H9 (cell line): ENCODE results near the gene CA5A. TPM values are rescaled to one million over a fixed set of nuclear protein-coding genes. Genes with fewer than 3 reads are reported as not detected.
A peak's percentile ranks its signal among the peaks of the same experiment; 100 is the strongest.

Experiments used
- DNase-seq: peaks from one replicate; pipeline ENCODE4 v3.0.0-alpha.2; 2017
- H2AFZ ChIP-seq: one replicate; pipeline ENCODE4 v1.6.1; 2013; ENCODE audit warnings: mild to moderate bottlenecking, low read length, control low read depth, moderate library complexity
- H2AK5ac ChIP-seq: 2 replicates; pipeline ENCODE4 v1.6.1; 2013; ENCODE audit warnings: low read length, control low read depth, mixed read lengths; ENCODE audit not compliant: insufficient read length
- H2BK120ac ChIP-seq: one replicate; pipeline ENCODE4 v1.6.1; 2013; ENCODE audit warnings: low read depth, mild to moderate bottlenecking, low read length, control low read depth, inconsistent platforms; ENCODE audit not compliant: poor library complexity, severe bottlenecking
- H2BK12ac ChIP-seq: 2 replicates; pipeline ENCODE4 v1.6.1; 2013; ENCODE audit warnings: low read length, control low read depth, mixed read lengths, low read depth; ENCODE audit not compliant: insufficient read length
- H2BK15ac ChIP-seq: 2 replicates; pipeline ENCODE4 v1.6.1; 2013; ENCODE audit warnings: low read depth, low read length, control low read depth
- H2BK20ac ChIP-seq: one replicate; pipeline ENCODE4 v1.6.1; 2013; ENCODE audit warnings: low read depth, mild to moderate bottlenecking, low read length, control low read depth, inconsistent platforms; ENCODE audit not compliant: poor library complexity, severe bottlenecking
- H2BK5ac ChIP-seq: 2 replicates; pipeline ENCODE4 v1.6.1; 2013; ENCODE audit warnings: low read length, control low read depth, mixed read lengths; ENCODE audit not compliant: insufficient read length
- H3K14ac ChIP-seq: 2 replicates; pipeline ENCODE4 v1.6.1; 2013; ENCODE audit warnings: low read length, control low read depth; ENCODE audit not compliant: insufficient read depth
- H3K18ac ChIP-seq: 2 replicates; pipeline ENCODE4 v1.6.1; 2013; ENCODE audit warnings: low read depth, mild to moderate bottlenecking, mixed read lengths, low read length, control low read depth; ENCODE audit not compliant: insufficient read length
- H3K23ac ChIP-seq: 2 replicates; pipeline ENCODE4 v1.6.1; 2013; ENCODE audit warnings: low read length, control low read depth, mixed read lengths, low read depth; ENCODE audit not compliant: insufficient read length
- H3K23me2 ChIP-seq: 2 replicates; pipeline ENCODE4 v1.6.1; 2013; ENCODE audit warnings: low read depth, mild to moderate bottlenecking, mixed read lengths, low read length, control low read depth; ENCODE audit not compliant: insufficient read length, poor library complexity, severe bottlenecking
- H3K27ac ChIP-seq: 2 replicates; pipeline ENCODE4 v1.5.1; 2013; ENCODE audit warnings: low read length, control low read depth, mixed read lengths, low read depth; ENCODE audit not compliant: insufficient read length
- H3K27me3 ChIP-seq: 2 replicates; pipeline ENCODE4 v1.6.1; 2013; ENCODE audit warnings: low read length, control low read depth, inconsistent platforms; ENCODE audit not compliant: insufficient read depth
- H3K4ac ChIP-seq: 2 replicates; pipeline ENCODE4 v1.6.1; 2013; ENCODE audit warnings: low read depth, mild to moderate bottlenecking, control low read depth, inconsistent platforms, low read length, moderate library complexity
- H3K4me1 ChIP-seq: 2 replicates; pipeline ENCODE4 v1.6.1; 2013; ENCODE audit warnings: low read length, control low read depth, inconsistent platforms; ENCODE audit not compliant: insufficient read depth
- H3K4me2 ChIP-seq: 2 replicates; pipeline ENCODE4 v1.6.1; 2013; ENCODE audit warnings: low read length, control low read depth, mixed read lengths; ENCODE audit not compliant: insufficient read length, insufficient read depth
- H3K56ac ChIP-seq: 2 replicates; pipeline ENCODE4 v1.6.1; 2013; ENCODE audit warnings: low read depth, mild to moderate bottlenecking, mixed read lengths, low read length, control low read depth; ENCODE audit not compliant: insufficient read length
- H3K79me1 ChIP-seq: 2 replicates; pipeline ENCODE4 v1.6.1; 2013; ENCODE audit warnings: low read depth, mild to moderate bottlenecking, moderate library complexity, low read length, control low read depth, inconsistent platforms; ENCODE audit not compliant: insufficient read depth, poor library complexity, severe bottlenecking
- H3K79me2 ChIP-seq: 2 replicates; pipeline ENCODE4 v1.6.1; 2013; ENCODE audit warnings: low read length, control low read depth, inconsistent platforms; ENCODE audit not compliant: insufficient read depth
- H3K9ac ChIP-seq: 2 replicates; pipeline ENCODE4 v1.6.1; 2013; ENCODE audit warnings: low read length, control low read depth, mixed read lengths; ENCODE audit not compliant: insufficient read length; ENCODE audit errors: extremely low read depth
- H3K9me3 ChIP-seq: one replicate; pipeline ENCODE4 v1.6.1; 2013; ENCODE audit warnings: low read depth, low read length, inconsistent platforms; ENCODE audit not compliant: control insufficient read depth
- H3T11ph ChIP-seq: one replicate; pipeline ENCODE4 v1.6.1; 2013; ENCODE audit warnings: mild to moderate bottlenecking, low read length, control low read depth, inconsistent platforms
- H4K20me1 ChIP-seq: one replicate; pipeline ENCODE4 v1.6.1; 2013; ENCODE audit not compliant: control insufficient read depth, insufficient read length, insufficient read depth
- H4K5ac ChIP-seq: 2 replicates; pipeline ENCODE4 v1.6.1; 2013; ENCODE audit warnings: low read depth, mild to moderate bottlenecking, mixed read lengths, low read length, control low read depth; ENCODE audit not compliant: insufficient read length
- H4K8ac ChIP-seq: replicated peaks from 2 replicates; pipeline ENCODE4 v1.6.1; 2013; ENCODE audit warnings: low read length, control low read depth, mixed read lengths, low read depth; ENCODE audit not compliant: insufficient read length
- H4K91ac ChIP-seq: 2 replicates; pipeline ENCODE4 v1.6.1; 2013; ENCODE audit warnings: low read depth, mild to moderate bottlenecking, moderate library complexity, mixed read lengths, low read length, control low read depth; ENCODE audit not compliant: insufficient read length
- H3K27ac Mint-ChIP-seq, 3 experiments: 2 replicates in 2 of 3; 3 replicates in 1 of 3; pipeline ENCODE4 v1.8.0; 2020 to 2021; ENCODE audit warnings: mixed read lengths in 3 of 3, mild to moderate bottlenecking in 1 of 3, moderate library complexity in 1 of 3
- H3K27me3 Mint-ChIP-seq: 2 replicates; pipeline ENCODE4 v1.8.0; 2021; ENCODE audit warnings: low read depth, mild to moderate bottlenecking, moderate library complexity, mixed read lengths
- H3K36me3 Mint-ChIP-seq, 3 experiments: 2 replicates in 2 of 3; 3 replicates in 1 of 3; pipeline ENCODE4 v1.8.0; 2020 to 2021; ENCODE audit warnings: low read depth in 3 of 3, mixed read lengths in 3 of 3; ENCODE audit not compliant: insufficient read depth in 1 of 3
- H3K4me1 Mint-ChIP-seq, 2 experiments: 2 replicates each; pipeline ENCODE4 v1.8.0; 2020; ENCODE audit warnings: mixed read lengths in 2 of 2
- H3K4me3 Mint-ChIP-seq, 2 experiments: 2 replicates in 1 of 2; 3 replicates in 1 of 2; pipeline ENCODE4 v1.8.0; 2020 to 2021; ENCODE audit warnings: mild to moderate bottlenecking in 2 of 2, mixed read lengths in 2 of 2, moderate library complexity in 1 of 2
- H3K9me3 Mint-ChIP-seq, 2 experiments: 2 replicates in 1 of 2; 3 replicates in 1 of 2; pipeline ENCODE4 v1.8.0; 2020; ENCODE audit warnings: mild to moderate bottlenecking in 2 of 2, mixed read lengths in 2 of 2, moderate library complexity in 1 of 2
- CTCF ChIP-seq: fragments of 200-600 bp; sonication (generic); conservative IDR thresholded peaks from 3 replicates; pipeline ENCODE4 v1.8.0; 2021; ENCODE audit warnings: antibody characterized with exemption, mild to moderate bottlenecking
- WGBS: extraction: QIAGEN DNeasy Blood & Tissue Kit; methylation state at CpG from one replicate; pipeline ENCODE4 v1.1.7; 2013; ENCODE audit warnings: missing lambda C conversion rate, low lambda C conversion rate, mixed read lengths; ENCODE audit not compliant: insufficient read length; ENCODE audit errors: extremely low coverage; 5-methylcytosine and 5-hydroxymethylcytosine counted together
- total RNA-seq: library from RNA; stranded (reverse); gene quantifications from 2 replicates; pipeline ENCODE4 v1.2.1, GENCODE V29; 2021

Gene CA5A
- total RNA-seq, 1 experiment from 2014 or later: not detected

- Histone ChIP-seq H4K5ac (no peak overlapping the region), H3K4me1 (no peaks in the 10 kb centered on the region; the same call in 1 of the 2 replicates), H2BK120ac (no peak overlapping the region), H2AFZ (no peak overlapping the region), H3K27me3 (no peaks in the 10 kb centered on the region), H3K79me2 (peaks cover 6% of the 10 kb centered on the region; the same call in 1 of the 2 replicates), H4K20me1 (no peaks in the 10 kb centered on the region), H3K9me3 (no peaks in the 10 kb centered on the region), H4K91ac (no peak overlapping the region), H4K8ac (no peak overlapping the region), H3K27ac (no peak overlapping the region), H3T11ph (no peak overlapping the region), H2BK15ac (no peak overlapping the region), H2BK20ac (no peak overlapping the region), H3K56ac (no peak overlapping the region), H3K23me2 (peaks cover 7% of the 10 kb centered on the region), H3K4ac (no peak overlapping the region), H2AK5ac (no peak overlapping the region), H2BK12ac (no peak overlapping the region), H2BK5ac (no peak overlapping the region), H3K23ac (no peak overlapping the region), H3K14ac (no peak overlapping the region), H3K9ac (no peak overlapping the region), H3K4me2 (no peak overlapping the region), H3K79me1 (peaks cover 4% of the 10 kb centered on the region), H3K18ac (no peak overlapping the region)
- no CpG with 5 or more reads among the region's 12 CpGs for WGBS
- H3K27ac Mint-ChIP-seq: peak overlapping the region in 1 of 3 experiments; percentile 11; a peak in 1 of 7 replicates
- no peak overlapping the region for H3K4me3 Mint-ChIP-seq
- no peak for DNase-seq
- no peaks in the 10 kb centered on the region for H3K27me3 Mint-ChIP-seq
- peaks cover 28 to 39% of the 10 kb centered on the region in 2 experiments for H3K4me1 Mint-ChIP-seq
- peaks cover 0 to 9% (median 6%) of the 10 kb centered on the region in 3 experiments for H3K36me3 Mint-ChIP-seq
- no peaks in the 10 kb centered on the region for H3K9me3 Mint-ChIP-seq
- TF ChIP-seq CTCF: no peak
Measured at GRCh38 chr16:87948119-87948545, 11.8 kb upstream of the CA5A start.
